Bronchial epithelial cell (primary cell): Measurements from ENCODE around the gene SMURF1. TPM values are rescaled to one million over a fixed set of nuclear protein-coding genes. Genes with fewer than 3 reads are reported as not detected.
A peak's percentile ranks its signal among the peaks of the same experiment; 100 is the strongest.
"Not testable (repeated sequence)": the region's sequence is repeated elsewhere in the genome, so short reads cannot be mapped to it uniquely, and the experiment has no call there.

Experiments used
- DNase-seq: peaks from one replicate; pipeline ENCODE4 v3.0.0-alpha.2; 2010; ENCODE audit warnings: low read depth
- FAIRE-seq: peaks from 2 replicates; lab custom pipeline; 2011; peaks lifted over from hg19 to GRCh38; lab: Jason Lieb, UNC
- H3K27me3 ChIP-seq: 2 replicates; pipeline ENCODE4 v1.5.1; 2011; ENCODE audit warnings: low read length; ENCODE audit not compliant: control insufficient read depth, insufficient read depth
- H3K36me3 ChIP-seq: 2 replicates; pipeline ENCODE4 v1.5.1; 2011; ENCODE audit warnings: low read length; ENCODE audit not compliant: control insufficient read depth, insufficient read depth
- H3K4me3 ChIP-seq: 2 replicates; pipeline ENCODE4 v1.5.1; 2011; ENCODE audit warnings: mild to moderate bottlenecking, low read depth, low read length, control low read depth
- total RNA-seq: library from RNA; depleted of rRNA; stranded (reverse); fragments of >200 nt; gene quantifications from 2 replicates; pipeline ENCODE4 v1.2.1, GENCODE V29; 2014
- TF ChIP-seq, protein P1 (sequence below): IDR thresholded peaks from 2 replicates; pipeline ENCODE4 v1.5.1; 2011; ENCODE audit warnings: mild to moderate bottlenecking, moderate library complexity, low read length, control low read depth, inconsistent platforms; ENCODE audit not compliant: insufficient read depth, severe bottlenecking

The SMURF1 gene
- total RNA-seq, 1 donor from 2014 or later = 42.4 TPM

- DNase-seq = no peak
- no peaks in the 10 kb centered on the region for H3K36me3 ChIP-seq
Observed at GRCh38 chr7:99104631-99105030, 39.3 kb downstream of the SMURF1 start.

DNA sequence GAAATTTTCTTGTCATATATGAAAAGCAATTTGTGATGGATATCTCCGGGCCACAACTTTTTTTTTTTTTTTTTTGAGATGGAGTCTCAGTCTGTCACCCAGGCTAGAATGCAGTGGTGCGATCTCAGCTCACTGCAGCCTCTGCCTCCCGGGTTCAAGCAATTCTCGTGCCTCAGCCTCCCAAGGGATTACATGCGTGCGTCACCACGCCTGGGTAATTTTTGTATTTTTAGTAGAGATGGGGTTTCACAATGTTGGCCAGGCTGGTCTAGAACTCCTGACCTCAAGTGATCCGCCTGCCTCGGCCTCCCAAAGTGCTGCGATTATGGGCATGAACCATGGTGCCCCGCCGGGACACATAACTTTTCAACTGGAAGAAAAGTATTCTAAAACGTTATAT is 40.1 kb downstream of the SMURF1 start:
- H3K27me3 ChIP-seq, DNase-seq, H3K36me3 ChIP-seq, FAIRE-seq, H3K4me3 ChIP-seq: not testable (repeated sequence)

More at GRCh38 chr7:99104631-99105030, 39.3 kb downstream of the SMURF1 start:
- no peak for FAIRE-seq
- no peaks in the 10 kb centered on the region for H3K27me3 ChIP-seq
- no peak overlapping the region for H3K4me3 ChIP-seq
- TF ChIP-seq, protein P1, sequence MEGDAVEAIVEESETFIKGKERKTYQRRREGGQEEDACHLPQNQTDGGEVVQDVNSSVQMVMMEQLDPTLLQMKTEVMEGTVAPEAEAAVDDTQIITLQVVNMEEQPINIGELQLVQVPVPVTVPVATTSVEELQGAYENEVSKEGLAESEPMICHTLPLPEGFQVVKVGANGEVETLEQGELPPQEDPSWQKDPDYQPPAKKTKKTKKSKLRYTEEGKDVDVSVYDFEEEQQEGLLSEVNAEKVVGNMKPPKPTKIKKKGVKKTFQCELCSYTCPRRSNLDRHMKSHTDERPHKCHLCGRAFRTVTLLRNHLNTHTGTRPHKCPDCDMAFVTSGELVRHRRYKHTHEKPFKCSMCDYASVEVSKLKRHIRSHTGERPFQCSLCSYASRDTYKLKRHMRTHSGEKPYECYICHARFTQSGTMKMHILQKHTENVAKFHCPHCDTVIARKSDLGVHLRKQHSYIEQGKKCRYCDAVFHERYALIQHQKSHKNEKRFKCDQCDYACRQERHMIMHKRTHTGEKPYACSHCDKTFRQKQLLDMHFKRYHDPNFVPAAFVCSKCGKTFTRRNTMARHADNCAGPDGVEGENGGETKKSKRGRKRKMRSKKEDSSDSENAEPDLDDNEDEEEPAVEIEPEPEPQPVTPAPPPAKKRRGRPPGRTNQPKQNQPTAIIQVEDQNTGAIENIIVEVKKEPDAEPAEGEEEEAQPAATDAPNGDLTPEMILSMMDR = no peak

GRCh38 chr7:99102809-99103690 is 40.9 kb downstream of the SMURF1 start:
- Histone ChIP-seq H3K27me3 (no peaks in the 10 kb centered on the region), H3K36me3 (no peaks in the 10 kb centered on the region), H3K4me3 (no peak overlapping the region)
- no peak for FAIRE-seq
- peak; percentile 94 for DNase-seq
- TF ChIP-seq, protein P1 = no peak

DNA sequence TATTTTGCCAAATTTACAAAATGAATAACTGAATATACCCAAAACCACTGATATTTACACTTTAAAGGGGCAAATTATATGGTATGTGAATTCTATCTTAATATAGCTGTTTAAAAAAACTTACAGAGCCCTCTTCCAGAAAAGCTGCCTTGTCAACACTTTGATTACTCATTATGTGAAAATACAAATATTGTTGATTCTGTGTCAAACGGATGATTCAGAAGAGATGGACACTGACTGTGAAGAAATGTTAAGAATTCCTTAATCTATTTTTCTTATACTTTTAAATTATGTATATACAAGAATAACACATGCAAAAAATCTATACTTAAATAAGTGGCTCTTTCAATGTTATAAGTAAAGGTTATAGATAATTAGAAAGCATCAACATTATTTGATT is 41.5 kb downstream of the SMURF1 start:
- TF ChIP-seq, protein P1 = no peak
- no peak for FAIRE-seq

DNA sequence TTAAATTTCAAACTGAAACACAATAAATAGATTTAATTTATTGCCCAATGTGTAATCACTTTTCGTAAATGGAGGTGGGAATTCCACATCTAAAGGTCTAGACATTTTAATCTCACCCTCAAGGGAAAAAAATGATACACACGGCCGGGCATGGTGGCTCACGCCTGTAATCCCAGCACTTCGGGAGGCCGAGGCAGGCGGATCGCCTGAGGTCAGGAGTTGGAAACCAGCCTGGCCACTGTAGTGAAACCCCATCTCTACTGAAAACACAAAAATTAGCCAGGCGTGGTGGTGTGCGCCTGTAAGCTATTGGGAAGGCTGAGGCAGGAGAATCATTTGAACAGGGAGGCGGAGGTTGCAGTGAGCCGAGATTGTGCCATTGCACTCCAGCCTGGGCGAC is 42.4 kb downstream of the SMURF1 start:
- H3K27me3 ChIP-seq, H3K4me3 ChIP-seq, DNase-seq, H3K36me3 ChIP-seq, FAIRE-seq: not testable (repeated sequence)

More for the DNA sequence above, 41.5 kb downstream of the SMURF1 start:
- H3K4me3 ChIP-seq = no peak overlapping the region
- H3K27me3 ChIP-seq = no peaks in the 10 kb centered on the region
- H3K36me3 ChIP-seq = no peaks in the 10 kb centered on the region
- DNase-seq = peak; percentile 75

DNA sequence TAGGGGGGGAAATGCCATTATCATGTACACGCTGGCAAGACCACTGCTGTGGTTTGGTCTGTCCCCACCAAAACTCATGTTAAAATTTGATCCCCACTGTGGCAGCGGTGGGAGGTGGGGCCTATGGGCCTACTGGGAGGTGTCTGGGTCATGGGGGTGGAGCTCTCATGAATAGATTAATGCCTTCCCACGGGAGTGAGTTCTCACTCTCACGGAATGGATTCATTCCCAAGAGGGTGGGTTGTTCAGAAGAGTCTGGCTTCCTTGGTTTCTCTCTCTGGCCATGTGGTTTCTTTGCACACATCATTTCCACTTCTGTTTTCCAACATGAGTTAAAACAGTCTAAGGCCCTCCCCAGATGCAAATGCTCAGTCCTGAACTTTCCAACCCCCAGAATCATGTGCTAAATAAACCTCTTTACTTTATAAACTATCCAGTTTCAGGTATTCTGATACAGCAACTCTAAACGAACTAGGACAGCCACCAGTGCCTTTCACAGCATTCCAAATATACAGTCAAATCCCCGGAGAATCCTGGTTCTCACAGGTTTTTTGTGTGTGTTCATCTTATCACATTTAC is 44.3 kb downstream of the SMURF1 start:
- no peaks in the 10 kb centered on the region for H3K27me3 ChIP-seq
- H3K36me3 ChIP-seq = no peaks in the 10 kb centered on the region
- H3K4me3 ChIP-seq = no peak overlapping the region
- DNase-seq (no peak), FAIRE-seq (no peak)
- TF ChIP-seq, protein P1 = no peak
